HG03571 (cell line): ENCODE results near the gene SPATA45.
A peak's percentile ranks its signal among the peaks of the same experiment; 100 is the strongest.

ENCODE experiments used
- ATAC-seq: cut with Tn5 transposase; IDR thresholded peaks from one replicate; pipeline ENCODE4 v1.9.1; 2021; ENCODE audit not compliant: unreplicated experiment

Gene SPATA45

DNA sequence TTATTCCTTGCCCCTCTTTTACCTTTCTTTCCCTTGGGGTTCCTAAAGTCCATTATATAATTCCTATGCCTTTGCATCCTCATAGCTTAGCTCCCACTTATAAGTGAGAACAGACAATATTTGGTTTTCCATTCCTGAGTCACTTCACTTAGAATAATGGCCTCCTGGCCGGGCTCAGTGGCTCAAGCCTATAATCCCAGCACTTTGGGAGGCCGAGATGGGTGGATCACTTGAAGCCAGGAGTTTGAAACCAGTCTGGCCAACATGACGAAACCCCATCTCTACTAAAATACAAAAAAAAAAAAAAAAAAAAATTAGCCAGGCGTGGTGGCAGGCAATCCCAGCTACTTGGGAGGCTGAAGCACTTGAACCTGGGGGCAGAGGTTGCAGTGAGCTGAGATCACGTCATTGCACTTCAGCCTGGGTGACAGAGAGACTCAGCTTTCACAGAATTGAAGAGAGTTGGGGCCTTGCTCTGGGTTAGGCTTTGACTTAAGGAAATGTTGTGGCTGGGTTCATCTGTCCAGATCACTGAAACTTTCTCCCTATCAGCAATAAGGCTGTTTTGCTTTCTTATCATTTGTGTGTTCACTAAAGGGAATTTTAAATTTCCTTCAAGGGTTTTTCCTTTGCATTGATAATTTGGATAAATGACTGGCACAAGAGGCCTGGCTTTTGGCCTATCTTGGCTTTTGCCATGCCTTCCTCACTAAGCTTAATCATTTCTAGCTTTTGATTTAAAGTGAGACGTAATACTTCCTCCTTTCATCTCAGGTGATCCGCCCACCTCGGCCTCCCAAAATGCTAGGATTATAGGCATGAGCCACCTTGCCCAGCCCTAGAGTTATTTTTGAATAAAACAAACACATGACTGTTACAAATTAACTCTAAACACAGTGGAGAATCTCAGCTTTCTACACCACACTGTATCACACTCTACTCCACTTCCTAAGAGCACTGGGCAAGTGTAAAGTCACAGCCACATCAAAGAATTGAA is 13.9 kb downstream of the SPATA45 start:
- peak; percentile 85 for ATAC-seq

- ATAC-seq, result no peak
These were observed 19.1 kb downstream of the SPATA45 start for GRCh38 chr1:212828395-212828794.

DNA sequence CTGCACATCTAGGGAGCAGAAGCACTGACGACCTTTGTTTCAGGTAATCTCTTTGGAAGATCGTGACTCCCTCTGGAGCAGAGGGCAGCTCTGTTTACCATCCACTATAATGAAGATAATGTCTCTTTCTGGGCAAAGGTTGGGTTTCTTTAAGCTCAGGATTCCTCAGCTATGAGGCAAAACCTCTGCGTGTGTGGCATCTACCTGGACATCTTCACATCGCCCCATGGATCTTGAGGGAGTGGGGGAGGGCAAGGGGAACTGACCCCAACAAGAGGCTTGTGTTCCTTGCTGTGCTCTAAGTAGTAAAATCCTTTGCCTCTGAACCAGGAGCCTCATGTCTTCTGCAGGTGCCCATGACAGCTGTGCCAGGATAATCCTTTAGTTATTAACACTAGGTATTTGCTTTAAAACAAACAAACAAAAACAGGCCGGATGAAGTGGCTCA is 19.6 kb downstream of the SPATA45 start:
- ATAC-seq, result no peak

DNA sequence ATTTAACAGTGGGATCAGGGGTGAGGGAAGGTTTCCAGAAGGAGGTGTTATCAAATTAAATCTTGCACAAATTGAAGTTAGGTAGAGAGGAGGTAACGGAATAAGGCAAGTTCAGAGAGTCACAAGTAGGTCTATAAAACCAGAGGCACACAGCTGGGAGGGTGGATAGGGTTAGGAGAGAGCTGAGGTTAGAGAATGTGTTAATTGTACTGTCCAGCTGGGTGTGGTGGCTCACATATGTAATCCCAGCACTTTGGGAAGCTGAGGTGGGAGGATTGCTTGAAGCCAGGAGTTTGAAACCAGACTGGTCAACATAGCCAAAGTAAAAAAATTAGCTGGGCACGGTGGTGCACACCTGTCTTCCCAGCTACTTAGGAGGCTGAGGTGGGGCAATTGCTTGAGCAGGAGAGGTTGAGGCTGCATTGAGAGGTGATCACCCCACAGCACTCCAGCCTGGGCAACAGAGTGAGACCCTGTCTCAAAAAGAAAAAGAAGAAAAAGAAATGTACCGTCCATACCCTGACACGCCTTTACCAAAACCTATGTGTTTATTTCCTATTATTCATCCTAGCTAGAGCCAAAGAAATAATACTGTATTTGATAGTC is 20.2 kb downstream of the SPATA45 start:
- ATAC-seq, result no peak

DNA sequence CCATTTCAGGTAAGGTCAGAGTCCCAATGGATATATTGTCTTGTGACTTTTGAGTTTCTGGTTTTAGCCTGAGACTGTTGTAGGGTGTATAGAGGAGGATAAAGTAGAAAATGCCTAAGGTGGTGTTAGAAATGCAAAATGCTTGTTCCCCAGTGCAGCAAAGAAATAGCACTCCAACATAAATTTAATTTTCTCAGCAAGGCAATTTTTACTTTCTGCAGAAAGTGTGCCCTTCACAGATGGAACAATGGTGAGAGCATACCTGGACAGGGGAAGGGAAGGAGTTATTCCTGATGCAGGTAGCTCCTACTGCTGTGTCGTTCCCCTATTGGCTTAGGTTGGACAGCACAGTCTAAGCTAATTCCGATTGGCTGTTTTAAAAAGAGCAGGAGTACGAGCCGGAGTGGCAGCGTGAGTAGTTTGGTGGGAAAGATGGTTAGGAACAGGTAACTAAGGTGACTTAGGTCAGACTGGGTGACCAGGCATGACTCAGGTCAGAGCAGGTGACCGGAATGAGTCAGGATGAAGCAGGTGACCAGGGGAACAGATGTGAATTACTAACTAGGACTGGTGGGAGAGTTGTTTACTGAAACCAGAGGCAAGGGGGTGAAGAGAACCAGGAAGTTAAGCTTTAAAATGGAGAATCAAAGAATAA is 21.5 kb downstream of the SPATA45 start:
- no peak for ATAC-seq

DNA sequence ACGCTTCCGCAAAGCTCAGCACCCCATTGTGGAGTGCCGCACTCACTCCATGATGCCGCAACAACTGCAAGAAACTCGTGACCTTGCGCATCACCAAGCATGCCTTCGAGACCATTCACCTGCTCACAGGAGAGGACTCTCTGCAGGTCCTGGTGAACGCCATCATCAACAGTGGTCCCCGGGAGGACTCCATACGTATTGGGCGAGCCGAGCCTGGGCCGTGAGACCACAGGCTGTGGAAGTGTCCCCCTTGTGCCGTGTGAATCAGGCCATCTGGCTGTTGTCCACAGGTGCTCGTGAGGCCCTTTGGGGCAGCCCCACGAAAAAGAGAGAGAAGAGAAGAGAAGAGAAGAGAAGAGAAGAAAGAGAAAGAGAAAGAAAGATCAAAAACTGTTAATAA is 23.2 kb downstream of the SPATA45 start:
- no peak for ATAC-seq

GRCh38 chr1:212822956-212823355 is 24.5 kb downstream of the SPATA45 start:
- no peak for ATAC-seq

DNA sequence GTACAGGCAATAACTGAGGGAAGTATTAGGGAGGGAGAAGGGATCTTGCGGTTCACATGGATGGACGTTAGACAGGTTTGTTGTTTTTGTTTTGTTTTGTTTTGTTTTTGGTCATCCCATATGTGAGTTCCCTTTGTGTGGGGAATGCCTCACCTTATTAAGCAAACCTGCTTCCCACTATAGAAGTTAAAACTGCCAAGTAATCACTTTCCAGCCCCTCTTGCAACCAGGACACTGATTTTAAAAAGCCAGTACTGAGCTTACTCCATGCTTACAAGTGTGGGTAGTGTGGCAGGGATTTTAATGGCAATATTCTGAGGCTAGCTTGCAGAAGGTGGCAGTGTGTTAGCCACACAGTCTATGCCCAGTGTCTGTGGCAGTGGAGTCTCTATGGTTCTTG is 26.5 kb downstream of the SPATA45 start:
- no peak for ATAC-seq

DNA sequence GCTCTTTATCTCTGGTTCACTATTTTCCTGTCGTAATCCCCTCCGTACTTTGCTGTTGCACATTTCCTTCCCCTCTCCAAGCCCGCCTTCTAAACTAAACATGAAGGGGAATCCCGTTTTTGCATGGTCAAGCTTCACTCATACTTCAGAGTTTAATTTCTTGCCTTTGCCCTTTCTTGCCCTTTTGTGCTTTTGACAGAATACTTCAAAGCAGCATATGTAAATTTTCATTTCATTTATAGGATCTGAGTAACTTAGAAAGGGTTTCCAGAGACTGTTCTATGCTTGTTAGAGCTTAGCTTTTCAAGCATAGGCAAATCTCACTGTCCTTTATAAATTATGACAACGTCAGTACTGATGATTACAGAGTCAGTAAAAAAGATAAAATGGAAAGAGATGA is 27.7 kb downstream of the SPATA45 start:
- peak; percentile 57 for ATAC-seq

DNA sequence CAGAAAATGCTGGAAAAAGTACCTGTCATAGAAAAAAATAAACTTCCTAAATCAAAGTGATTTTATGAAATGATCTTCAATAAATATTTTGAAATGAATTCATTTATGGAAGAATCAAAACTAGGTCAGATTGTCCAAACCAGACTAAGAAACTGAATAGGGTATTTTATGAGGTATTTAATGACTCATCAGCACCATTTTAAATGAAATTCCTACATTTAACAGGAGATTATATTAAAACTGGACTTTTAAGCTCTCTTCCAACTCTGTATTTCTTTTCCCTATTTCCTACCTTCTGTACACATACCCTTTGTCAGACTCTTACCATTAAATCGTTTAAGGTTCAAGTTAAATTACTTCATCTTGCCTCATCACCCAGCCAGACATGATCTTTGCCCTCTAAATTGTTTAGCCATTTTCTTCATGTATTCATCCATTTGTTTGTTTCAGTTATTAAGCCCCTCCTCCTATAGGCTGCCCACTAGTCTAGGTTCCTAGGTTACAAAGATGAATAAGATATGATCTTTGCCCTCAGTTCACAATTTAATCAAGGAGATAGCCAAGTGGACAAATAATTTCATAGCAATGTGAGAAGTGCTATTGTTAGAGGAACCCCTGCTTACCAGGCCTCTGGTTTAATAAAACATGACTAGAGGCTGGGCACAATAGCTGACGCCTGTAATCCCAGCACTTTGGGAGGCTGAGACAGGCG is 30.7 kb downstream of the SPATA45 start:
- no peak for ATAC-seq

DNA sequence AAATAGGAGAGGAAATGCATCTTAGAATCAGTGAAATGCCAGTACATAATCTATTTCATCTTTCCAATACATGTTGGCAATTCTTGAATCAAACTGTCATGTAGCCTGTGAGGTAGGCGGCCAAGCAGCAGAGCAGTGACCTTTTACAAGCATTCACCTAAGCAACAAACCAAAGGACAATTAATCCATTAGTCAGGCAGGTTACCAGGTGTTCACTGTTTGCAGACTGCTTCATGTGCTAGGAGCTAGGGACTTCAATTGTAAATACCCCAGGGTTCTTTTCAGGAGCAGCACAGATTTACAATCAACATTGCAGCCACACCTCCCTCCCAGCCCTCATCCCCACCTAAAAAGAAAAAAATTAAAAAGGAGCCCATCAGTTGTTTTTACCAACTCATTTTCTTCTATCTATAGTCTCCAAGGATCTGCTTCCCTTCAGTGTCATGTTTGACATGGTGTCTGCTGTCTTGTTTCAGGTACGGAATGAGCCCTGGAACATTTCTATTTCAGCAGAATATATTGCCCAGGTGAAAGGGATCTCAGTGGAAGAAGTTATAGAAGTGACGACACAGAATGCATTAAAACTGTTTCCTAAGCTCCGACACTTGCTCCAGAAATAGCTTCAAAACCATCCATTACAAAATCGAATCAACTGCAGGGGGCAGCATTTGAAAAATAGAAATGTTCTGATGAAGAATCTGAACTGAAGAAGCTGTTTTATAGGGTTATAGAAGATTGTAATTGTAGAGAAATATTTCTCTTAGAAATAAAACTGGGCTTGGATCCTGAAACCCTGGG is 32.7 kb downstream of the SPATA45 start:
- ATAC-seq, result no peak

DNA sequence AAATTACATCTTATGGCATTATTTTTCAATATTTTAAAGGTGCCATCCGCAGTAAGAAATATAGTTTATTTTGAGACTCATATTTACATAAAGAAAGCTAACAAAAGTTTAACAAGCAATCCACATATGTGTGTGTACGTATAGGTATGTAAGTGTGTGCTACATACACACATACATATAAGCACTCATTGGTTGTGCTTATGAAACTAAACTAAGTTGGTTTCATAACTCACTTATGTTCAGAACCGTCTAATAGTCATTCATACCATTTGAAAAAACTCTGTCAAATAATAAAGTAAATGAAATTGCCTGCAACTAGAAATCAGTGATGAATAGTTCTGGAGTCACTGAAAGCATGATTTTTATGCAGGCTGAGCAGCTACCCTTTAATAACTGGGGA is 41.7 kb downstream of the SPATA45 start:
- no peak for ATAC-seq

GRCh38 chr1:212797681-212798080 is 49.8 kb downstream of the SPATA45 start:
- no peak for ATAC-seq

GRCh38 chr1:212794561-212795014 is 52.9 kb downstream of the SPATA45 start:
- ATAC-seq, result peak; percentile 87

DNA sequence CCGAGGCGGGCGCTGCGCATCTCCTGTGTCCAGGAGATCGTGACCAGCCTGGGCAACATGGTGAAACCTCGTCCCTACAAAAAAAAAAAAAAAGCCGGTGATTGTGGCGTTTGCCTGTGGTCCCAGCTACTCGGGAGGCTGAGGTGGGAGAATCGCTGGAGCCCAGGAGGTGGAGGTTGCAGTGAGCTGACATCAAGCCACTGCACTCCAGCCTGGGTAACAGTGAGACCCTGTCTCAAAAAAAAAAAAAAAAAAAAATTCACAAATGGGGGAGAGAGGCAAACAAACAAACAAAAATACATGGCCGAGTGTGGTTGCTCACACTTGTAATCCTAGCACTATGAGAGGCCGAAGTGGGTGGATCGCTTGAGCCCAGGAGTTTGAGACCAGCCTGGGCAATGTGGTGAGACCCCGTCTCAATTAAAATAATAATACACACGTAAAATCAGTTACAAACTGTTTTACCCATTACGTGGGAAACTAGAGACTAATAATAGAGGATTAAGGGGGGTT is 55.0 kb downstream of the SPATA45 start:
- no peak for ATAC-seq

- peak; percentile 62 for ATAC-seq
These were observed 55.6 kb downstream of the SPATA45 start, which contains the start of the genes NSL1 and TATDN3 for GRCh38 chr1:212791676-212792395. NSL1 (minus strand) TSS chr1:212791777; CDS start chr1:212791763, 14 bp downstream. TATDN3 (plus strand) TSS chr1:212791894; CDS start chr1:212791922, 28 bp downstream.

GRCh38 chr1:212791261-212791675 is 56.2 kb downstream of the SPATA45 start:
- peak; percentile 33 for ATAC-seq

DNA sequence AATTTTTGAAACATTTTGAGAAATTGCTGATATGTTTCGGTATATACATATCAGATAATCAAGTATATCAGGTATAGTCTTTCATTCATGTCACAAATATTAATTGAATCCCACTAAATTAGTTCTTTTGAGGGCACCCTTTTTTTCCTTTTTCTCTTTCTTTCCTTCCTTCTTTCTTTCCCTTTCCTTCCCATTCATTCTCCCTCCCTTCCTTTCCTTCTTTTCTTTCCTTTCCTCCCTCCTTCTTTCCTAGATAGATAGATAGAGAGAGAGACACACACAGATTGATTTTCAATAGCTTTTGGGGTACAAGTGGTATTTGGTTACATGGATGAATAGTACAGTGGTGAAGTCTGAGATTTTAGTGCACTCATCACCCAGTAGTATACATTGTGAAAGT is 61.6 kb downstream of the SPATA45 start:
- ATAC-seq, result no peak

DNA sequence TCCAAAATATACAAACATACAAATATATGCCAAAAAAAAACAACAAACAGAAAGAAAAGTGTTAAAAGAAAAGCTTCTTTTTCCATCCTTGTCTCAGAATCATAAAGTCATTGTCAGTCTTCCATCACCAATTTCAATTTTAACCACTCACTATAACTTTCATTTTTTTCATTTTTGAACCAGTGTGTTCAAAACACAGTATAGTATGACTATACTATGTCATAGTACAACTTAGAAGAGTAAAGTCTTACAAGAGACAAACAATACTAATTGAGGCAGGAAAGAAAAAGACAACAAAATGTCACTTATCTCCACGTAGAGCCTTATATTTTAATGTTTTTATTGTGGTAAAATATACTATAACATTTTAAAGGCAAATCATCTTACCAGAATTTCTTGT is 63.5 kb downstream of the SPATA45 start:
- no peak for ATAC-seq
